ENCODE measurements around the gene MACROD2.
A peak's percentile ranks its signal among the peaks of the same experiment; 100 is the strongest.

Gene MACROD2

GRCh38 chr20:15814360-15814759 is 1819.0 kb downstream of the MACROD2 start:
- no peak for DNase-seq

GRCh38 chr20:15814911-15815310 is 1819.6 kb downstream of the MACROD2 start:
- no peak for DNase-seq

- no peak for DNase-seq
These were observed 1822.0 kb downstream of the MACROD2 start for GRCh38 chr20:15817351-15817750.

- no peak for DNase-seq
These were observed 1823.3 kb downstream of the MACROD2 start for GRCh38 chr20:15818651-15819071.

GRCh38 chr20:15823718-15824117 is 1828.4 kb downstream of the MACROD2 start:
- DNase-seq, result no peak

GRCh38 chr20:15827628-15828027 is 1832.3 kb downstream of the MACROD2 start:
- no peak for DNase-seq

GRCh38 chr20:15831201-15831600 is 1835.9 kb downstream of the MACROD2 start:
- DNase-seq, result no peak

GRCh38 chr20:15832512-15832911 is 1837.2 kb downstream of the MACROD2 start:
- no peak for DNase-seq

- DNase-seq, result no peak
These were observed 1839.5 kb downstream of the MACROD2 start for GRCh38 chr20:15834857-15835256.

- no peak for DNase-seq
These were observed 1840.5 kb downstream of the MACROD2 start for GRCh38 chr20:15835811-15836210.

GRCh38 chr20:15836634-15837033 is 1841.3 kb downstream of the MACROD2 start:
- peak; percentile 82 for DNase-seq

GRCh38 chr20:15837563-15837962 is 1842.2 kb downstream of the MACROD2 start:
- no peak for DNase-seq

GRCh38 chr20:15838466-15838865 is 1843.2 kb downstream of the MACROD2 start:
- DNase-seq, result no peak

GRCh38 chr20:15840636-15841301 is 1845.5 kb downstream of the MACROD2 start:
- DNase-seq, result no peak

GRCh38 chr20:15842872-15843271 is 1847.6 kb downstream of the MACROD2 start:
- no peak for DNase-seq

- no peak for DNase-seq
These were observed 1848.5 kb downstream of the MACROD2 start for GRCh38 chr20:15843777-15844176.

GRCh38 chr20:15847196-15847784 is 1852.0 kb downstream of the MACROD2 start:
- no peak for DNase-seq

GRCh38 chr20:15848126-15848525 is 1852.8 kb downstream of the MACROD2 start:
- no peak for DNase-seq

- DNase-seq, result no peak
These were observed 1853.8 kb downstream of the MACROD2 start for GRCh38 chr20:15848995-15849610.

- peak; percentile 3 for DNase-seq
These were observed 1856.4 kb downstream of the MACROD2 start for GRCh38 chr20:15851576-15852215.

- no peak for DNase-seq
These were observed 1859.6 kb downstream of the MACROD2 start for GRCh38 chr20:15854911-15855310.

GRCh38 chr20:15857173-15857784 is 1862.0 kb downstream of the MACROD2 start:
- peak; percentile 15 for DNase-seq

- no peak for DNase-seq
These were observed 1863.7 kb downstream of the MACROD2 start for GRCh38 chr20:15859061-15859460.

Data from MV-4-11 (cell line).